DOHH2 (cell line): ENCODE results near the gene CPED1.
"Not testable (repeated sequence)": the region's sequence is repeated elsewhere in the genome, so short reads cannot be mapped to it uniquely, and the experiment has no call there.

ENCODE experiments used
- H3F3A ChIP-seq: fragments of 200-600 bp; sonication (generic), shearing (Covaris generic); 2 replicates; pipeline ENCODE4 v1.6.0; 2016; ENCODE audit warnings: antibody characterized with exemption, mild to moderate bottlenecking; ENCODE audit not compliant: control insufficient read depth, insufficient read depth
- H3K27ac ChIP-seq: fragments of 200-600 bp; sonication (generic); 2 replicates; pipeline ENCODE4 v1.5.1; 2014; ENCODE audit warnings: low read depth, mild to moderate bottlenecking, low read length, moderate library complexity
- H3K27me3 ChIP-seq: fragments of 200-600 bp; sonication (generic); 2 replicates; pipeline ENCODE4 v1.6.1; 2014; ENCODE audit warnings: mild to moderate bottlenecking, low read length, mixed read lengths; ENCODE audit not compliant: control insufficient read depth
- H3K36me3 ChIP-seq: fragments of 200-600 bp; sonication (generic); 2 replicates; pipeline ENCODE4 v1.6.1; 2014; ENCODE audit warnings: mild to moderate bottlenecking, low read length, moderate library complexity, mixed read lengths; ENCODE audit not compliant: control insufficient read depth
- H3K4me1 ChIP-seq: fragments of 200-600 bp; sonication (generic); 2 replicates; pipeline ENCODE4 v1.6.1; 2014; ENCODE audit warnings: mild to moderate bottlenecking, low read length, mixed read lengths; ENCODE audit not compliant: control insufficient read depth
- H3K4me2 ChIP-seq: fragments of 200-600 bp; sonication (generic); 2 replicates; pipeline ENCODE4 v1.6.0; 2014; ENCODE audit warnings: mild to moderate bottlenecking, low read length, moderate library complexity
- H3K4me3 ChIP-seq: fragments of 200-600 bp; sonication (generic); 2 replicates; pipeline ENCODE4 v1.5.1; 2014; ENCODE audit warnings: mild to moderate bottlenecking, low read length, mixed read lengths
- H3K79me2 ChIP-seq: fragments of 200-600 bp; sonication (generic); 2 replicates; pipeline ENCODE4 v1.6.1; 2014; ENCODE audit warnings: mild to moderate bottlenecking, low read length, mixed read lengths; ENCODE audit not compliant: control insufficient read depth
- H3K9me2 ChIP-seq: fragments of 200-600 bp; sonication (generic); replicated peaks from 2 replicates; pipeline ENCODE4 v1.6.1; 2014; ENCODE audit warnings: mild to moderate bottlenecking, low read length, mixed read lengths; ENCODE audit not compliant: control insufficient read depth
- H3K9me3 ChIP-seq: fragments of 200-600 bp; sonication (generic); 2 replicates; pipeline ENCODE4 v1.6.1; 2014; ENCODE audit warnings: antibody characterized with exemption, low read length, mixed read lengths; ENCODE audit not compliant: control insufficient read depth, insufficient read depth
- H4K20me1 ChIP-seq: fragments of 200-600 bp; sonication (generic); 2 replicates; pipeline ENCODE4 v1.6.0; 2014; ENCODE audit warnings: low read depth, mild to moderate bottlenecking, antibody characterized with exemption, low read length, moderate library complexity; ENCODE audit not compliant: control insufficient read depth, insufficient read depth
- EZH2phosphoT487 ChIP-seq: fragments of 200-600 bp; sonication (generic); IDR thresholded peaks from 2 replicates; pipeline ENCODE4 v1.6.1; 2017; ENCODE audit warnings: borderline replicate concordance, mild to moderate bottlenecking, antibody characterized with exemption, low read length, moderate library complexity, mixed read lengths
- TF ChIP-seq, protein P1 (sequence below): fragments of 200-600 bp; sonication (generic); IDR thresholded peaks from one replicate; pipeline ENCODE4 v1.5.1; 2014; ENCODE audit warnings: antibody characterized with exemption, mild to moderate bottlenecking, low read depth, low read length; ENCODE audit not compliant: poor library complexity, severe bottlenecking

The CPED1 gene

DNA sequence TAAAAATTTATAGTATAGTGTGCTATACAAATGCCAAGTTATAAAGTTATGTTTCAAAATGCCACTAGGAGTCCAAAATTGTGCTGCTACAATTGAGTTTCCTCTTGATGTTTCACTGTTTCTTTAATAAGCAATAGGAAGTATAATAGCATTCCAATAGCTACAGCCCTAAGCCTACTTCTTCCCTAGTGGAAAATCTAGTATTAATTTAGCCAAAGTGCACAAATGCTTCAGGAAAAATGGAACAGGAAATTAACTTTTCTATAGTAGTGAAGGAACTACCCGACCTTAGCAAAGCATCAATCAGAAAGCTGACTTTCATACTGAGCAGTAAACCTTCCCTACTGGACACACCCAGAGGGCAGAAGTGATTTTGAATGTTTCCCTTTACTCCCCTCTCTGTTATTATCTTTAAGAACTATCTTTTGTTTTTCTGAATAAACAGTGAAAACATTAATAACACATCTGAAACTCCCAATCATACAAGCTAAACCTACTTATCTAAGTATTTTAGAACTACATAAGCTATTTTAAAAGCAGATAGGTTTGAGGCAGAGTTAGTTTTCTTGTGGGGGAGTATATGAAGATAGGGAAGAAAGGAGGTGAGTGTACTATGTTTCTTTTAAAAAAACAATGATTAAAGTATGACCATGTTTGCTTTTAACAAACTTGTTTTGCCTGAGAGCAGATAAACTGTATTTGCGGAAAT, 13.7 kb downstream of the CPED1 start:
- Histone ChIP-seq H3K79me2 (no peaks in the 10 kb centered on the region), H3K27me3 (peaks cover 29% of the 10 kb centered on the region), H3K36me3 (no peaks in the 10 kb centered on the region), H3K4me1 (peaks cover 4% of the 10 kb centered on the region), H3K4me3 (no peak overlapping the region), H3K9me3 (no peaks in the 10 kb centered on the region), H3F3A (no peaks in the 10 kb centered on the region), H4K20me1 (no peaks in the 10 kb centered on the region), H3K9me2 (no peaks in the 10 kb centered on the region), H3K4me2 (no peak overlapping the region), H3K27ac (no peak overlapping the region)
- TF ChIP-seq, protein P1, sequence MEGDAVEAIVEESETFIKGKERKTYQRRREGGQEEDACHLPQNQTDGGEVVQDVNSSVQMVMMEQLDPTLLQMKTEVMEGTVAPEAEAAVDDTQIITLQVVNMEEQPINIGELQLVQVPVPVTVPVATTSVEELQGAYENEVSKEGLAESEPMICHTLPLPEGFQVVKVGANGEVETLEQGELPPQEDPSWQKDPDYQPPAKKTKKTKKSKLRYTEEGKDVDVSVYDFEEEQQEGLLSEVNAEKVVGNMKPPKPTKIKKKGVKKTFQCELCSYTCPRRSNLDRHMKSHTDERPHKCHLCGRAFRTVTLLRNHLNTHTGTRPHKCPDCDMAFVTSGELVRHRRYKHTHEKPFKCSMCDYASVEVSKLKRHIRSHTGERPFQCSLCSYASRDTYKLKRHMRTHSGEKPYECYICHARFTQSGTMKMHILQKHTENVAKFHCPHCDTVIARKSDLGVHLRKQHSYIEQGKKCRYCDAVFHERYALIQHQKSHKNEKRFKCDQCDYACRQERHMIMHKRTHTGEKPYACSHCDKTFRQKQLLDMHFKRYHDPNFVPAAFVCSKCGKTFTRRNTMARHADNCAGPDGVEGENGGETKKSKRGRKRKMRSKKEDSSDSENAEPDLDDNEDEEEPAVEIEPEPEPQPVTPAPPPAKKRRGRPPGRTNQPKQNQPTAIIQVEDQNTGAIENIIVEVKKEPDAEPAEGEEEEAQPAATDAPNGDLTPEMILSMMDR: no peak
- no peak for TF ChIP-seq EZH2phosphoT487

DNA sequence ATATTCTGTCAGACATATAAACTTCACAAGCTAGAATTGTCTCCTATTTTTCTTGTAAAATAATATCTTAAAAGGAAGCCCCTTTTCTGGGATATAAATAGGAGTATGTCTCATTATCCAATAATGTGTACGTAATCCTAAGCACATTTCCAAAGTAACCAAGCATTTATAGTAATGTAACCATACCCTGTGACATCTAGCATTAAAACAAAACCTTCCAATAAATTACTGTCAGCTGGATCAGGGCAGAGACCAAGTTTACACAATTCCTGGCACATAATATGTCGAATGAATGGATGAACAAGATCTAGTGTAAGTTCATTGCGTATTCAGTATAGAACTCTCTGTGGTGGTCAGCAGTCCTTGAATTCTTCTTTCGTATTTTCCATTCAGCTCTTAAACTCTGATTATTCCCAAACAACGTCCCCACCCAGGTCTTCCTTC, 14.3 kb downstream of the CPED1 start:
- Histone ChIP-seq H3K27me3 (peaks cover 34% of the 10 kb centered on the region), H4K20me1 (no peaks in the 10 kb centered on the region), H3K9me3 (no peaks in the 10 kb centered on the region), H3K27ac (no peak overlapping the region), H3K79me2 (no peaks in the 10 kb centered on the region), H3K9me2 (no peaks in the 10 kb centered on the region), H3K4me3 (no peak overlapping the region), H3K4me1 (no peaks in the 10 kb centered on the region), H3K4me2 (no peak overlapping the region), H3K36me3 (no peaks in the 10 kb centered on the region), H3F3A (no peaks in the 10 kb centered on the region)
- no peak for TF ChIP-seq EZH2phosphoT487
- TF ChIP-seq, protein P1: no peak

DNA sequence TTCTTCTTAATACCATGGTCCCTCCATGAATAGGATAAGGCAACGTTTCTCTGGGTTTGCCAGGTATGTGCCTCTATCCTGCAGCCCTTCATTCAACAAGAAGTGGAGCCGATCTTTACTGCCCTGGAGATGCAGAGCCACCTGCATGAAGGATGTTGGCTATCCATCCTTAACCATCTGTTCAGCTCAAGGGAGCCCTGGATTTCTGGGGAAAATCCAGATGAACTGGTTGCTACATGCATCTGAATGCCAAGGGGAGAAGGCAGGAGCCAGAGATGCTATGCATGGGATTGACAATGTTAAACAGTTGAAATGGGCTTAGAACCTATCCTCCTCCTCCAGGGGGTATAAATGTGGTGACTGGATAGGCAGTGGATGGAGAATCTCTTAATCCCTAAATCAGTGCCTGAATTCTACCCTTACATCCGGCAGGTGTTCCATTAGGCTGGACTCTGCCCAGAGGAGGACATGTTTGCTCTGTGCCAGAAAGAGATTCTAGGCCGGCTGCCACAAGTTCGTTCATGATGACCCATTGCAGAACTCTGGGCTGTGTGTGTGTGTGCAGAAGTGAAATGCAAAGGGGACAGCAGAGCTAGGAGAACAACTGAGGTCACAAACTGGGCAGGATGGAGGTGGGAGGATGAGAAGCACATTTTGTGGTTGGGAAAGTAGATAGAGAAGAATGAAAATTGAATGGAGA, 15.6 kb downstream of the CPED1 start:
- TF ChIP-seq, protein P1: no peak
- TF ChIP-seq EZH2phosphoT487: no peak
- Histone ChIP-seq H3K9me2 (no peaks in the 10 kb centered on the region), H3K4me3 (no peak overlapping the region), H3F3A (no peaks in the 10 kb centered on the region), H3K4me1 (no peaks in the 10 kb centered on the region), H3K27ac (no peak overlapping the region), H4K20me1 (no peaks in the 10 kb centered on the region), H3K9me3 (no peaks in the 10 kb centered on the region), H3K27me3 (peaks cover 43% of the 10 kb centered on the region), H3K36me3 (no peaks in the 10 kb centered on the region), H3K79me2 (no peaks in the 10 kb centered on the region), H3K4me2 (no peak overlapping the region)

DNA sequence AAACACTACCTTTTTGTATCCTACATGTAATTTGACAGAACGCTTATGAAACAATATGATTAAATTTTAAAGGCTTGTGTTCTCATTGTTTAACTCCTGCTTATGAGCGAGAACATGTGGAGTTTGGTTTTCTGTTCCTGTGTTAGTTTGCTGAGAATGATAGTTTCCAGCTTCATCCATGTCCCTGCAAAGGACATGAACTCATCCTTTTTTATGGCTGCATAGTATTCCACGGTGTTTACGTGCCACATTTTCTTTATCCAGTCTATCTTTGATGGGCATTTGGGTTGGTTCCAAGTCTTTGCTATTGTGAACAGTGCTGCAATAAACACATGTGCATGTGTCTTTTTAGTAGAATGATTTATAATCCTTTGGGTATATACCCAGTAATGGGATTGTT, 16.5 kb downstream of the CPED1 start:
- H3K9me3 ChIP-seq, H4K20me1 ChIP-seq, H3K4me2 ChIP-seq, H3K4me1 ChIP-seq, H3K9me2 ChIP-seq, H3K27ac ChIP-seq, H3K4me3 ChIP-seq, H3K79me2 ChIP-seq, H3F3A ChIP-seq, H3K36me3 ChIP-seq: not testable (repeated sequence)
- H3K27me3 ChIP-seq: peaks cover 43% of the 10 kb centered on the region
